Neural crest cell (in vitro differentiated cells): ENCODE data around the gene MRPL45. TPM values are rescaled to one million over a fixed set of nuclear protein-coding genes. Genes with fewer than 3 reads are reported as not detected.

ENCODE experiments used
- DNase-seq: peaks from one replicate; pipeline ENCODE4 v3.0.0; 2021; ENCODE audit warnings: low read depth, mixed read lengths, low spot score
- H3K27ac Mint-ChIP-seq: one replicate; pipeline ENCODE4 v1.8.0; 2021; ENCODE audit warnings: mild to moderate bottlenecking, mixed read lengths; ENCODE audit not compliant: unreplicated experiment
- H3K27me3 Mint-ChIP-seq: 2 replicates; pipeline ENCODE4 v1.8.0; 2021; ENCODE audit warnings: low read depth, mild to moderate bottlenecking, mixed read lengths
- H3K36me3 Mint-ChIP-seq: 2 replicates; pipeline ENCODE4 v1.8.0; 2021; ENCODE audit warnings: low read depth, mild to moderate bottlenecking, mixed read lengths
- H3K4me1 Mint-ChIP-seq: 2 replicates; pipeline ENCODE4 v1.8.0; 2021; ENCODE audit warnings: mixed read lengths
- H3K4me3 Mint-ChIP-seq: one replicate; pipeline ENCODE4 v1.8.0; 2021; ENCODE audit warnings: mild to moderate bottlenecking, mixed read lengths
- H3K9me3 Mint-ChIP-seq: 2 replicates; pipeline ENCODE4 v1.8.0; 2021; ENCODE audit warnings: mixed read lengths
- CTCF ChIP-seq: fragments of 200-600 bp; sonication (generic); conservative IDR thresholded peaks from 2 replicates; pipeline ENCODE4 v1.5.0; 2021; ENCODE audit warnings: antibody characterized with exemption, mild to moderate bottlenecking
- total RNA-seq: library from RNA; stranded (reverse); gene quantifications from 2 replicates; pipeline ENCODE4 v1.2.1, GENCODE V29; 2021

The MRPL45 gene
- total RNA-seq, 1 donor from 2014 or later: 47.5 TPM

- DNase-seq: peak; percentile 74
- H3K36me3 Mint-ChIP-seq: peaks cover 16% of the 10 kb centered on the region
- H3K9me3 Mint-ChIP-seq: no peaks in the 10 kb centered on the region
- peaks cover 32% of the 10 kb centered on the region for H3K4me1 Mint-ChIP-seq
- no peak overlapping the region for H3K4me3 Mint-ChIP-seq
- no peaks in the 10 kb centered on the region for H3K27me3 Mint-ChIP-seq
- TF ChIP-seq CTCF: peak; percentile 81
- H3K27ac Mint-ChIP-seq: no peak overlapping the region
Observed at GRCh38 chr17:38322156-38322779, 25.3 kb downstream of the MRPL45 start.

GRCh38 chr17:38322897-38323296, 25.9 kb downstream of the MRPL45 start:
- no peak for DNase-seq
- TF ChIP-seq CTCF: no peak
- H3K4me1 Mint-ChIP-seq: peaks cover 35% of the 10 kb centered on the region
- no peaks in the 10 kb centered on the region for H3K27me3 Mint-ChIP-seq
- peaks cover 16% of the 10 kb centered on the region for H3K36me3 Mint-ChIP-seq
- no peaks in the 10 kb centered on the region for H3K9me3 Mint-ChIP-seq
- H3K4me3 Mint-ChIP-seq: no peak overlapping the region
- no peak overlapping the region for H3K27ac Mint-ChIP-seq

GRCh38 chr17:38324141-38324697, 27.3 kb downstream of the MRPL45 start:
- DNase-seq: no peak
- Mint-ChIP-seq H3K36me3 (peaks cover 14% of the 10 kb centered on the region), H3K27me3 (no peaks in the 10 kb centered on the region), H3K27ac (peak overlapping the region; percentile 100), H3K9me3 (no peaks in the 10 kb centered on the region), H3K4me1 (peaks cover 45% of the 10 kb centered on the region), H3K4me3 (peak overlapping the region; percentile 75)
- no peak for TF ChIP-seq CTCF

GRCh38 chr17:38324772-38325171, 27.8 kb downstream of the MRPL45 start:
- H3K9me3 Mint-ChIP-seq: no peaks in the 10 kb centered on the region
- DNase-seq: no peak
- H3K4me3 Mint-ChIP-seq: peak overlapping the region; percentile 75
- H3K36me3 Mint-ChIP-seq: peaks cover 11% of the 10 kb centered on the region
- H3K4me1 Mint-ChIP-seq: peaks cover 47% of the 10 kb centered on the region
- H3K27me3 Mint-ChIP-seq: no peaks in the 10 kb centered on the region
- H3K27ac Mint-ChIP-seq: peak overlapping the region; percentile 100
- no peak for TF ChIP-seq CTCF

GRCh38 chr17:38325221-38325851, 28.4 kb downstream of the MRPL45 start:
- peak; percentile 34 for DNase-seq
- Mint-ChIP-seq H3K4me1 (peaks cover 53% of the 10 kb centered on the region), H3K9me3 (no peaks in the 10 kb centered on the region), H3K4me3 (peak overlapping the region; percentile 75), H3K27ac (peak overlapping the region; percentile 100), H3K27me3 (no peaks in the 10 kb centered on the region), H3K36me3 (peaks cover 8% of the 10 kb centered on the region)
- no peak for TF ChIP-seq CTCF
